DND-41 (cell line): ENCODE measurements around the gene VGLL1.

Source experiments
- ATAC-seq: fragments of 200-7000 bp; cut with Tn5 transposase; 3 replicates; pipeline ENCODE4 v1.9.1; 2021; ENCODE audit warnings: low read depth; ENCODE audit not compliant: insufficient read depth
- DNase-seq: peaks from one replicate; pipeline ENCODE4 v3.0.0-alpha.2; 2020
- H2AFZ ChIP-seq: 2 replicates; pipeline ENCODE4 v1.6.0; 2012; ENCODE audit warnings: low read depth, low read length
- H3K27ac ChIP-seq: 2 replicates; pipeline ENCODE4 v1.5.1; 2012; ENCODE audit warnings: low read length, inconsistent platforms
- H3K27me3 ChIP-seq: fragments of 200-600 bp; sonication (generic); 2 replicates; pipeline ENCODE4 v1.6.0; 2012; ENCODE audit warnings: low read length, mild to moderate bottlenecking, inconsistent platforms; ENCODE audit not compliant: insufficient read depth, poor library complexity
- H3K36me3 ChIP-seq: 2 replicates; pipeline ENCODE4 v1.5.1; 2012; ENCODE audit warnings: low read length, inconsistent platforms; ENCODE audit not compliant: insufficient read depth
- H3K4me1 ChIP-seq: 2 replicates; pipeline ENCODE4 v1.5.1; 2012; ENCODE audit warnings: mild to moderate bottlenecking, low read length; ENCODE audit not compliant: insufficient read depth
- H3K4me2 ChIP-seq: 2 replicates; pipeline ENCODE4 v1.6.0; 2012; ENCODE audit warnings: mild to moderate bottlenecking, moderate library complexity, low read length, inconsistent platforms; ENCODE audit not compliant: insufficient read depth
- H3K4me3 ChIP-seq, 2 experiments: fragments of 200-600 bp in 1 of 2; shearing (Covaris generic) in 1 of 2; 2 replicates each; pipeline ENCODE4 v1.5.1; 2012 to 2016; ENCODE audit warnings: inconsistent platforms in 2 of 2, low read length in 2 of 2, mild to moderate bottlenecking in 2 of 2, low read depth in 1 of 2, moderate library complexity in 1 of 2
- H3K79me2 ChIP-seq: 2 replicates; pipeline ENCODE4 v1.6.0; 2012; ENCODE audit warnings: low read length, inconsistent platforms; ENCODE audit not compliant: insufficient read depth
- H3K9ac ChIP-seq: 2 replicates; pipeline ENCODE4 v1.6.0; 2012; ENCODE audit warnings: low read depth, mild to moderate bottlenecking, inconsistent platforms, low read length, moderate library complexity
- H3K9me3 ChIP-seq: 2 replicates; pipeline ENCODE4 v1.5.1; 2012; ENCODE audit warnings: low read length, moderate library complexity, mild to moderate bottlenecking, inconsistent platforms; ENCODE audit not compliant: insufficient read depth, severe bottlenecking
- H4K20me1 ChIP-seq: 2 replicates; pipeline ENCODE4 v1.6.0; 2012; ENCODE audit warnings: low read length; ENCODE audit not compliant: insufficient read depth
- CTCF ChIP-seq: IDR thresholded peaks from 2 replicates; pipeline ENCODE4 v1.5.1; 2012; ENCODE audit warnings: borderline replicate concordance, low read length, moderate library complexity, mild to moderate bottlenecking; ENCODE audit not compliant: poor library complexity, severe bottlenecking; ENCODE audit errors: extremely low read depth
- EZH2 ChIP-seq: IDR thresholded peaks from 3 replicates; pipeline ENCODE4 v1.6.1; 2012; ENCODE audit warnings: borderline replicate concordance, low read depth, mild to moderate bottlenecking, moderate library complexity, low read length, inconsistent platforms; ENCODE audit not compliant: severe bottlenecking

VGLL1 gene

GRCh38 chrX:136529795-136530194, 2.2 kb upstream of the VGLL1 start:
- H3K4me3 ChIP-seq, result no peak overlapping the region
- H3K36me3 ChIP-seq, result no peaks in the 10 kb centered on the region
- H3K4me2 ChIP-seq, result no peak overlapping the region
- H4K20me1 ChIP-seq, result no peaks in the 10 kb centered on the region
- no peak overlapping the region for H3K9ac ChIP-seq
- peak; percentile 30 for DNase-seq
- no peak overlapping the region for H2AFZ ChIP-seq
- no peaks in the 10 kb centered on the region for H3K79me2 ChIP-seq
- H3K4me1 ChIP-seq, result 0 out of 2 replicates have a peak, but pooled peaks cover 3% of the 10 kb centered on the region
- H3K27ac ChIP-seq, result no peak overlapping the region
- peak; percentile 79 for ATAC-seq
- no peaks in the 10 kb centered on the region for H3K9me3 ChIP-seq
- H3K27me3 ChIP-seq, result no peaks in the 10 kb centered on the region
- TF ChIP-seq EZH2 (no peak), CTCF (no peak)

- Histone ChIP-seq H3K4me2 (no peak overlapping the region), H3K4me3 (no peak overlapping the region), H3K27me3 (no peaks in the 10 kb centered on the region), H3K9me3 (no peaks in the 10 kb centered on the region), H2AFZ (no peak overlapping the region), H3K4me1 (0 out of 2 replicates have a peak, but pooled peaks cover 3% of the 10 kb centered on the region), H3K27ac (no peak overlapping the region), H3K36me3 (no peaks in the 10 kb centered on the region), H3K9ac (no peak overlapping the region), H4K20me1 (no peaks in the 10 kb centered on the region), H3K79me2 (no peaks in the 10 kb centered on the region)
- TF ChIP-seq EZH2, result no peak
- TF ChIP-seq CTCF, result no peak
- DNase-seq (no peak), ATAC-seq (no peak)
Observed at GRCh38 chrX:136534131-136534530, 2.1 kb downstream of the VGLL1 start.

GRCh38 chrX:136538811-136539210, 6.8 kb downstream of the VGLL1 start:
- Histone ChIP-seq H4K20me1 (no peaks in the 10 kb centered on the region), H3K27me3 (no peaks in the 10 kb centered on the region), H3K4me1 (no peaks in the 10 kb centered on the region), H3K4me2 (no peak overlapping the region), H3K4me3 (no peak overlapping the region), H2AFZ (no peak overlapping the region), H3K9ac (no peak overlapping the region), H3K79me2 (no peaks in the 10 kb centered on the region), H3K27ac (no peak overlapping the region), H3K36me3 (no peaks in the 10 kb centered on the region), H3K9me3 (no peaks in the 10 kb centered on the region)
- ATAC-seq, result no peak
- DNase-seq, result no peak
- TF ChIP-seq CTCF, result no peak
- TF ChIP-seq EZH2, result no peak

GRCh38 chrX:136540226-136540625, 8.2 kb downstream of the VGLL1 start:
- TF ChIP-seq EZH2 (no peak), CTCF (no peak)
- H3K36me3 ChIP-seq, result no peaks in the 10 kb centered on the region

More at GRCh38 chrX:136540226-136540625, 8.2 kb downstream of the VGLL1 start:
- Histone ChIP-seq H3K9ac (no peak overlapping the region), H3K27ac (no peak overlapping the region), H3K27me3 (no peaks in the 10 kb centered on the region), H3K4me2 (no peak overlapping the region), H3K9me3 (no peaks in the 10 kb centered on the region), H4K20me1 (no peaks in the 10 kb centered on the region), H3K79me2 (no peaks in the 10 kb centered on the region), H3K4me3 (no peak overlapping the region), H3K4me1 (no peaks in the 10 kb centered on the region), H2AFZ (no peak overlapping the region)
- no peak for DNase-seq
- no peak for ATAC-seq
